K562 (cell line): ENCODE data around the gene SOX12. TPM values are rescaled to one million over a fixed set of nuclear protein-coding genes. Genes with fewer than 3 reads are reported as not detected.

ENCODE experiments used
- ASH1L ChIP-seq: fragments of 450-650 bp; IDR thresholded peaks from 2 replicates; pipeline ENCODE4 v1.6.1; 2018; ENCODE audit warnings: borderline replicate concordance, mild to moderate bottlenecking, low read depth; ENCODE audit not compliant: partially characterized antibody
- HDAC8 ChIP-seq: fragments of 450-650 bp; IDR thresholded peaks from 2 replicates; pipeline ENCODE4 v1.6.1; 2016; ENCODE audit warnings: mild to moderate bottlenecking, missing genetic modification characterization, moderate library complexity, missing compliant biosample characterization
- ZNF785 ChIP-seq: fragments of 250-450 bp; sonication (Bioruptor Pico); IDR thresholded peaks from 2 replicates; pipeline ENCODE4 v1.4.0; 2020; ENCODE audit warnings: mild to moderate bottlenecking
- polyA plus RNA-seq, 8 experiments: library from polyadenylated mRNA; depleted of rRNA in 4 of 8; stranded (reverse) in 5 of 8; unstranded in 3 of 8; fragments of >200 nt; fragmentation: Nextera tagmentation in 2 of 8; fragmentation: Illumina TruSeq in 1 of 8; extraction: Ambion mirVana in 2 of 8; extraction: Trizol in 1 of 8; gene quantifications; 2 replicates each; pipeline versions ENCODE4 v1.2.1 to v1.2.3, GENCODE V29; 2011 to 2014; ENCODE audit warnings: inconsistent platforms in 1 of 8, missing spikeins in 1 of 8
- total RNA-seq, 7 experiments: library from RNA; depleted of rRNA in 6 of 7; stranded (reverse); fragments of >200 nt in 6 of 7; fragmentation: Illumina TruSeq in 2 of 7; extraction: Trizol in 2 of 7; gene quantifications; 2 replicates each; pipeline versions ENCODE4 v1.2.1 to v1.2.3, GENCODE V29; 2011 to 2021; ENCODE audit warnings: low replicate concordance in 1 of 7
- TF ChIP-seq, protein P1 (sequence below): sonication (generic); formaldehyde crosslinking; IDR thresholded peaks from 2 replicates; pipeline ENCODE4 v1.8.0; 2022; ENCODE audit warnings: mild to moderate bottlenecking, missing genetic modification reagents
- TF ChIP-seq, protein P2 (sequence below), 2 experiments: fragments of 450-650 bp; IDR thresholded peaks; 2 replicates each; pipeline ENCODE4 v1.6.1; 2016; ENCODE audit warnings: mild to moderate bottlenecking in 2 of 2, borderline replicate concordance in 1 of 2, low read depth in 1 of 2, moderate library complexity in 1 of 2
- TF ChIP-seq, protein P3 (sequence below): fragments of 200-800 bp; sonication (Bioruptor generic); IDR thresholded peaks from 2 replicates; pipeline ENCODE4 v1.6.1; 2017; ENCODE audit warnings: missing genetic modification characterization, missing compliant biosample characterization

The SOX12 gene
- total and polyA plus RNA-seq, 9 of the 15 experiments (the other 6 are each of a cell fraction or from before 2014, with no cell fraction given) = 0.42 to 26.3 (median 2.6) TPM

DNA sequence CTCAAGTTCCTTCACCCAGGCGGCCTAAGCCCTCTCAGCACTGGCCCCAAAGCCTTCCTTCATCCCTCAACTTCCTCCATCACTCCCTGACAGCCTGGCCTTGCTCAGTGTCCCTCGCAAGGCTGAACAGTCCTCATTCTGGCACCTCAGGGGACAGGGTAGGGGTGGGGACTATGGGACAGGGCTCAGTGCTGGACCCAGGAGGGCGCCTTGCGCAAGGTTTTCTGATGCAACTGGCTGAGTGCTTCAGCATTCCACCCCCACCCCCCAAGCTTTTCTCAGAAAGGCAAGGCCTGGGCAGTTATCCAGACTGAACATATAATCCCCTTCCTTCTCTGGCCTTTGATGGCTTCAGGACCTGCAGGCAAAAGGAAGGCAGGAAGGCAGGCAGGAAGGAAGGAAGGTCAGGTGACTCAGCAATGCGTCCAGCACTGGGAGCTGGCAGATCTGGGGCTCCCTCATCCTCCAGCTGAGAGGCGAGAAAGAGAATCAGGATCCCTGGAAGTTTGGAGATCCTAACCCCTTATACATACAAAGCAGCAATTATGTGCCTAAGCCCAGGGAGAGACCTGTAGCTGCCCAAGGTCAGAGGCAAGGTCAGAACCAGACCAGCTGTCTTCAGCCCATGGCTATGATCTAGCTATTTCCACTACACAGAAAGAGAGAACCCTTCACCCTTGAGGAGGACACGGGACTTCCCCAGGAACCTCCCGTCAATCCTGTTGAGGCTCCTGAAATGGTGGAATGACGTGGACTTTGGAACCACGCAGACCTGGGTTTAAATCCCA lies 46.6 kb downstream of the SOX12 start (continued):
- TF ChIP-seq, protein P1, sequence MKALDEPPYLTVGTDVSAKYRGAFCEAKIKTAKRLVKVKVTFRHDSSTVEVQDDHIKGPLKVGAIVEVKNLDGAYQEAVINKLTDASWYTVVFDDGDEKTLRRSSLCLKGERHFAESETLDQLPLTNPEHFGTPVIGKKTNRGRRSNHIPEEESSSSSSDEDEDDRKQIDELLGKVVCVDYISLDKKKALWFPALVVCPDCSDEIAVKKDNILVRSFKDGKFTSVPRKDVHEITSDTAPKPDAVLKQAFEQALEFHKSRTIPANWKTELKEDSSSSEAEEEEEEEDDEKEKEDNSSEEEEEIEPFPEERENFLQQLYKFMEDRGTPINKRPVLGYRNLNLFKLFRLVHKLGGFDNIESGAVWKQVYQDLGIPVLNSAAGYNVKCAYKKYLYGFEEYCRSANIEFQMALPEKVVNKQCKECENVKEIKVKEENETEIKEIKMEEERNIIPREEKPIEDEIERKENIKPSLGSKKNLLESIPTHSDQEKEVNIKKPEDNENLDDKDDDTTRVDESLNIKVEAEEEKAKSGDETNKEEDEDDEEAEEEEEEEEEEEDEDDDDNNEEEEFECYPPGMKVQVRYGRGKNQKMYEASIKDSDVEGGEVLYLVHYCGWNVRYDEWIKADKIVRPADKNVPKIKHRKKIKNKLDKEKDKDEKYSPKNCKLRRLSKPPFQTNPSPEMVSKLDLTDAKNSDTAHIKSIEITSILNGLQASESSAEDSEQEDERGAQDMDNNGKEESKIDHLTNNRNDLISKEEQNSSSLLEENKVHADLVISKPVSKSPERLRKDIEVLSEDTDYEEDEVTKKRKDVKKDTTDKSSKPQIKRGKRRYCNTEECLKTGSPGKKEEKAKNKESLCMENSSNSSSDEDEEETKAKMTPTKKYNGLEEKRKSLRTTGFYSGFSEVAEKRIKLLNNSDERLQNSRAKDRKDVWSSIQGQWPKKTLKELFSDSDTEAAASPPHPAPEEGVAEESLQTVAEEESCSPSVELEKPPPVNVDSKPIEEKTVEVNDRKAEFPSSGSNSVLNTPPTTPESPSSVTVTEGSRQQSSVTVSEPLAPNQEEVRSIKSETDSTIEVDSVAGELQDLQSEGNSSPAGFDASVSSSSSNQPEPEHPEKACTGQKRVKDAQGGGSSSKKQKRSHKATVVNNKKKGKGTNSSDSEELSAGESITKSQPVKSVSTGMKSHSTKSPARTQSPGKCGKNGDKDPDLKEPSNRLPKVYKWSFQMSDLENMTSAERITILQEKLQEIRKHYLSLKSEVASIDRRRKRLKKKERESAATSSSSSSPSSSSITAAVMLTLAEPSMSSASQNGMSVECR (CRISPR knock-in tag) = peak; percentile 71
- TF ChIP-seq ZNF785 (CRISPR knock-in tag) (no peak), HDAC8 (tag) (no peak; the same call in none of the 2 replicates), ASH1L (no peak)
- TF ChIP-seq, protein P2, sequence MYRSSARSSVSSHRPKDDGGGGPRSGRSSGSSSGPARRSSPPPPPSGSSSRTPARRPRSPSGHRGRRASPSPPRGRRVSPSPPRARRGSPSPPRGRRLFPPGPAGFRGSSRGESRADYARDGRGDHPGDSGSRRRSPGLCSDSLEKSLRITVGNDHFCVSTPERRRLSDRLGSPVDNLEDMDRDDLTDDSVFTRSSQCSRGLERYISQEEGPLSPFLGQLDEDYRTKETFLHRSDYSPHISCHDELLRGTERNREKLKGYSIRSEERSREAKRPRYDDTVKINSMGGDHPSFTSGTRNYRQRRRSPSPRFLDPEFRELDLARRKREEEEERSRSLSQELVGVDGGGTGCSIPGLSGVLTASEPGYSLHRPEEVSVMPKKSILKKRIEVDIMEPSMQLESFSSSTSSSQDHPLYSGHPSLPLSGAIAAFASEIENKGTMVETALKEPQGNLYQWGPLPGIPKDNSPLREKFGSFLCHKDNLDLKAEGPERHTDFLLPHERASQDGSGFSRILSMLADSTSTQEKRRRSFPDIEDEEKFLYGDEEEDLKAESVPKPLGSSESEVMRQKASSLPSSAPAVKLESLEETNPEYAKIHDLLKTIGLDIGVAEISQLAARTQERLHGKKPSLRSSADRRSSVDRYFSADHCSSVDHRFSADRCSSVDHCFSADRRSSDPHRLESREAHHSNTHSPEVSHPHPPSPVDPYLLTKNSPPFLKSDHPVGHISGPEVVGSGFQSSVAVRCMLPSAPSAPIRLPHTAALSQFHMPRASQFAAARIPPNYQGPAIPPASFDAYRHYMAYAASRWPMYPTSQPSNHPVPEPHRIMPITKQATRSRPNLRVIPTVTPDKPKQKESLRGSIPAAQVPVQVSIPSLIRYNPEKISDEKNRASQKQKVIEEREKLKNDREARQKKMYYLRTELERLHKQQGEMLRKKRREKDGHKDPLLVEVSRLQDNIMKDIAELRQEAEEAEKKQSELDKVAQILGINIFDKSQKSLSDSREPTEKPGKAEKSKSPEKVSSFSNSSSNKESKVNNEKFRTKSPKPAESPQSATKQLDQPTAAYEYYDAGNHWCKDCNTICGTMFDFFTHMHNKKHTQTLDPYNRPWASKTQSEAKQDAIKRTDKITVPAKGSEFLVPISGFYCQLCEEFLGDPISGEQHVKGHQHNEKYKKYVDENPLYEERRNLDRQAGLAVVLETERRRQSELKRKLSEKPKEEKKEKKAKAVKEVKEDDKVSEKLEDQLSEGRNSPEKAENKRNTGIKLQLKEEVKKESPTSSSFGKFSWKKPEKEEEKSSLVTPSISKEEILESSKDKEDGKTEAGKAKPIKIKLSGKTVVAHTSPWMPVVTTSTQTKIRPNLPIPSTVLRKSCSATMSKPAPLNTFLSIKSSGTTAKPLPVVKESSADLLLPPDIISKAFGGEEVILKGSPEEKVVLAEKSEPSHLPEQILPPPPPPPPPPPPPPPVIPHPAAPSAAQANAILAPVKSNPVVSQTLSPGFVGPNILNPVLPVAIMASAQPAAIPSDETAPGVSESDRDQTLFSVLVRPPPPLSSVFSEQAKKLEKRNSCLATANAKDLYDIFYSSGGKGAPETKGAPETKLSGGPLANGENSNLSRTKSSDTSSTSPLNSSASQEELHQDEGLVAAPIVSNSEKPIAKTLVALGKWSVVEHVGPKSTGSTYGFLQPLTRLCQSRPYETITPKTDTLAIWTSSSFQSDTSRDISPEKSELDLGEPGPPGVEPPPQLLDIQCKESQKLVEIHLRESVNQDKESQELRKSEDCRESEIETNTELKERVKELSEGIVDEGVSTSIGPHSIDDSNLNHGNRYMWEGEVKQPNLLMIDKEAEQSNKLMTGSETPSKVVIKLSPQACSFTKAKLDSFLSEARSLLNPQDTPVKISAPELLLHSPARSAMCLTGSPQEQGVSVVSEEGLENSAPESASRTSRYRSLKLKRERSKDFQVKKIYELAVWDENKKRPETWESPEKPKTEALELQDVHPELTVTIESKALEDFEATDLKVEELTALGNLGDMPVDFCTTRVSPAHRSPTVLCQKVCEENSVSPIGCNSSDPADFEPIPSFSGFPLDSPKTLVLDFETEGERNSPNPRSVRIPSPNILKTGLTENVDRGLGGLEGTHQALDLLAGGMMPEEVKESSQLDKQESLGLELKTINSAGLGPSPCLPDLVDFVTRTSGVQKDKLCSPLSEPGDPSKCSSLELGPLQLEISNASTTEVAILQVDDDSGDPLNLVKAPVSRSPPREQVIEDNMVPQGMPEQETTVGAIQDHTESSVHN (IDR thresholded peaks at IDR 0.05; ENCODE audit: borderline replicate concordance in 1 of 2, low read depth in 1 of 2) = peak in 1 of 2 experiments; percentile 82; a peak in 2 of 4 replicates
- TF ChIP-seq, protein P3, sequence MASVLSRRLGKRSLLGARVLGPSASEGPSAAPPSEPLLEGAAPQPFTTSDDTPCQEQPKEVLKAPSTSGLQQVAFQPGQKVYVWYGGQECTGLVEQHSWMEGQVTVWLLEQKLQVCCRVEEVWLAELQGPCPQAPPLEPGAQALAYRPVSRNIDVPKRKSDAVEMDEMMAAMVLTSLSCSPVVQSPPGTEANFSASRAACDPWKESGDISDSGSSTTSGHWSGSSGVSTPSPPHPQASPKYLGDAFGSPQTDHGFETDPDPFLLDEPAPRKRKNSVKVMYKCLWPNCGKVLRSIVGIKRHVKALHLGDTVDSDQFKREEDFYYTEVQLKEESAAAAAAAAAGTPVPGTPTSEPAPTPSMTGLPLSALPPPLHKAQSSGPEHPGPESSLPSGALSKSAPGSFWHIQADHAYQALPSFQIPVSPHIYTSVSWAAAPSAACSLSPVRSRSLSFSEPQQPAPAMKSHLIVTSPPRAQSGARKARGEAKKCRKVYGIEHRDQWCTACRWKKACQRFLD = peak; percentile 66; the same call in 1 of the 2 replicates
